ENCODE data around the gene PPM1M.

The PPM1M gene

GRCh38 chr3:52217409-52217805 lies 28.2 kb upstream of the PPM1M start:
- H3K4me3 ChIP-seq (ENCODE audit: low read depth in 1 of 2, low read length in 1 of 2), result no peak overlapping the region
- H3K27me3 ChIP-seq, result no peaks in the 10 kb centered on the region
- peaks cover 63% of the 10 kb centered on the region for H3K36me3 ChIP-seq
- peaks cover 35 to 61% of the 10 kb centered on the region in 2 experiments for H3K4me1 ChIP-seq (ENCODE audit: control insufficient read depth in 1 of 2, insufficient read depth in 1 of 2, low read depth in 1 of 2, low read length in 1 of 2)
- H3K9me3 ChIP-seq, result no peaks in the 10 kb centered on the region
- H3K27ac ChIP-seq, result peak overlapping the region; percentile 88
- TF ChIP-seq, protein P1, sequence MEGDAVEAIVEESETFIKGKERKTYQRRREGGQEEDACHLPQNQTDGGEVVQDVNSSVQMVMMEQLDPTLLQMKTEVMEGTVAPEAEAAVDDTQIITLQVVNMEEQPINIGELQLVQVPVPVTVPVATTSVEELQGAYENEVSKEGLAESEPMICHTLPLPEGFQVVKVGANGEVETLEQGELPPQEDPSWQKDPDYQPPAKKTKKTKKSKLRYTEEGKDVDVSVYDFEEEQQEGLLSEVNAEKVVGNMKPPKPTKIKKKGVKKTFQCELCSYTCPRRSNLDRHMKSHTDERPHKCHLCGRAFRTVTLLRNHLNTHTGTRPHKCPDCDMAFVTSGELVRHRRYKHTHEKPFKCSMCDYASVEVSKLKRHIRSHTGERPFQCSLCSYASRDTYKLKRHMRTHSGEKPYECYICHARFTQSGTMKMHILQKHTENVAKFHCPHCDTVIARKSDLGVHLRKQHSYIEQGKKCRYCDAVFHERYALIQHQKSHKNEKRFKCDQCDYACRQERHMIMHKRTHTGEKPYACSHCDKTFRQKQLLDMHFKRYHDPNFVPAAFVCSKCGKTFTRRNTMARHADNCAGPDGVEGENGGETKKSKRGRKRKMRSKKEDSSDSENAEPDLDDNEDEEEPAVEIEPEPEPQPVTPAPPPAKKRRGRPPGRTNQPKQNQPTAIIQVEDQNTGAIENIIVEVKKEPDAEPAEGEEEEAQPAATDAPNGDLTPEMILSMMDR (IDR thresholded peaks at IDR 0.05), result no peak

DNA sequence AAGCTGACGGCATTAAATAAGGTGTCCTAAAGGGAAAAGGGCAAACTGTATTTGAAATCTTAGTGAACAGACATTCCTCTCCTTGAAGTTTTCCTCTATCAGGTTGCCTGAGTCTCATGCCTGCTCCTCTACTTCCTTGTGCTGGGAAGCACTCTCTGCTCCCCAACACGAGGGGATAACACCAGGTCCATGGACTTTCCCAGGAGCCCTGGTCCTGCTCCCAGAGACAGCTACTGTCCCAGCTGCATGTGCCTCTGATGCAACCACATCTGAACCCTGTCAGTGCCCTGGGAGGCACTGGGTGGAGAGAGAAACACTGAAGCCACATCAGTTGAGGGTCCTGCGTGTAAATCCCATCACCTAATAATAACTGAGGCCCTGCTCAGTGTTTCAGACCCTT lies 27.5 kb upstream of the PPM1M start:
- peaks cover 63% of the 10 kb centered on the region for H3K36me3 ChIP-seq
- no peaks in the 10 kb centered on the region for H3K9me3 ChIP-seq
- TF ChIP-seq, protein P1 (IDR thresholded peaks at IDR 0.05), result no peak
- no peak overlapping the region for H3K4me3 ChIP-seq (ENCODE audit: low read depth in 1 of 2, low read length in 1 of 2)
- peak overlapping the region; percentile 34 for H3K27ac ChIP-seq
- peaks cover 30 to 55% of the 10 kb centered on the region in 2 experiments for H3K4me1 ChIP-seq (ENCODE audit: control insufficient read depth in 1 of 2, insufficient read depth in 1 of 2, low read depth in 1 of 2, low read length in 1 of 2)
- H3K27me3 ChIP-seq, result no peaks in the 10 kb centered on the region

GRCh38 chr3:52218454-52218853 lies 27.1 kb upstream of the PPM1M start:
- Histone ChIP-seq H3K4me3 (ENCODE audit: low read depth in 1 of 2, low read length in 1 of 2) (no peak overlapping the region), H3K27ac (peak overlapping the region; percentile 34), H3K36me3 (peaks cover 63% of the 10 kb centered on the region), H3K27me3 (no peaks in the 10 kb centered on the region), H3K9me3 (no peaks in the 10 kb centered on the region), H3K4me1 (ENCODE audit: control insufficient read depth in 1 of 2, insufficient read depth in 1 of 2, low read depth in 1 of 2, low read length in 1 of 2) (peaks cover 30 to 54% of the 10 kb centered on the region in 2 experiments)
- TF ChIP-seq, protein P1 (IDR thresholded peaks at IDR 0.05), result no peak

DNA sequence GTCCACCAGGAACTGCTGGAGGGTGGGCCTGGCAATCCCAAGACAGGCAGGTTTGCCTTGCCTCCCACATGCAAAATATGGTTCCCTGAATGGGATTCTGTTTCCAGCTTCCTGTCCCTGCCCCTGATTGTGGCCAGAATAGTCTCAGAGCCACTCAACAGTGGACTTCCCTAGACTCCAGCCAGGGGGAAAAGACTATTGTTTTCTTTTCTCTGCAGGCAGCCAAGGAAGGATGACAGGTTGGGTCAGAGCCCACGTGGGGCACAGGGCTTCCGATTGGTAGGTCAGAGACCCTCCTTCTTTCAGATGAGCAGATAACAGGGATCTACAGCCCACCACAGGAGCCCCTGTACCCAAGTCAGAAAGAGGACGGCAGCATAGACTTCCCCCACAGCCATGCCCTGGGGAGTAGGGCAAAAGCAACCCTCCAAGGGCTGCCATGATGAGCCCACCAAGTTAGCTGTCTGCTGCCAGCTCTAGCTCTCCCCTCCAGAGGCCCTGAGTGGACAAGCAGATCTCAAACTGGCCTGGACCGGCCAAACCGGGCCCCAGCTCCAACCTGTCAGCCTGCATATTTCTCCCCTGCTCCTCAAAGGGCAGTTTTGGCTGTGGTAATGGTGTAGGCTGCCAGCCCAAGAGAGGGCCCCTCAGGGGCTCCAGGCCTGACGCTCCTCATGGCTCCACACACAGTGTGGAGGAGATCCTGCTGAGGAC lies 26.5 kb upstream of the PPM1M start:
- Histone ChIP-seq H3K4me1 (ENCODE audit: control insufficient read depth in 1 of 2, insufficient read depth in 1 of 2, low read depth in 1 of 2, low read length in 1 of 2) (peaks cover 30 to 48% of the 10 kb centered on the region in 2 experiments), H3K27me3 (no peaks in the 10 kb centered on the region), H3K9me3 (no peaks in the 10 kb centered on the region), H3K4me3 (ENCODE audit: low read depth in 1 of 2, low read length in 1 of 2) (no peak overlapping the region), H3K27ac (peak overlapping the region; percentile 34), H3K36me3 (peaks cover 63% of the 10 kb centered on the region)
- TF ChIP-seq, protein P1 (IDR thresholded peaks at IDR 0.05), result no peak

DNA sequence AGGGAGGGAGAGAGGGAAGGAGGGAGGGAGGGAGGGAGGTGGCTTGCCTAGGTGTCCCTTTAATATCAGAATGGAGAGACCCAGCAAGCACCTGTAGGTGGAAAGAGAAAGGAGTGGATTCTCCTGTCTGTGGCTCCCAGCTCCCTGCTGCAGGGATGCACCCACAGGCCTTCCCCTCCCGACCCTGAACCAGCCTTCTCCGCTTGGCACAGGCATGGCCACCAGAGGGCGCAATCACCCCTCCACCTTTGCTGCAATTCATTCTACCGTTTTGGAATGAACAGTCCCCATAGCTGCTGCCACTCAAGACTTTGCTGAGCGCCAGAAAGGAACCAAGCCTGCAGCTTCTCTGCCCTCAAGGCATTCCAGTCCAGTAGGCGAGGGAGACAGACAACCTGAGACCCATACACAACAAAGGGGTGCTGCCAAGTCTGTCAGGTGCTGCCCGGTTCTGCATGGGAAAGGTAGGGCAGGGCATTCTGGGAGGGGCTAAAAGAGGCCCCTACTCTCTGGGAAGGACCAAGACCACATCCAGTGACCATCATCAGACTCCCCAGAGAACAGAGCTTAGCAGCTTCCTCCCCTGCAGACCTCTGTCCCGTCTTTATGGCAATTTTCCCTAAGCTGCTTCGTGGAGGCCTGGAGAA lies 25.1 kb upstream of the PPM1M start:
- H3K4me1 ChIP-seq (ENCODE audit: control insufficient read depth in 1 of 2, insufficient read depth in 1 of 2, low read depth in 1 of 2, low read length in 1 of 2), result peaks cover 33 to 52% of the 10 kb centered on the region in 2 experiments
- TF ChIP-seq, protein P1 (IDR thresholded peaks at IDR 0.05), result peak; percentile 87
- no peak overlapping the region for H3K4me3 ChIP-seq (ENCODE audit: low read depth in 1 of 2, low read length in 1 of 2)
- H3K9me3 ChIP-seq, result no peaks in the 10 kb centered on the region
- peak overlapping the region; percentile 23 for H3K27ac ChIP-seq
- H3K36me3 ChIP-seq, result peaks cover 52% of the 10 kb centered on the region
- H3K27me3 ChIP-seq, result no peaks in the 10 kb centered on the region

All from neutrophil (primary cell).